Nephron progenitor cell (in vitro differentiated cells): ENCODE measurements around the gene C1QTNF1.

ENCODE experiments used
- DNase-seq: peaks from one replicate; pipeline ENCODE4 v3.0.0; 2021
- H3K27ac Mint-ChIP-seq: 2 replicates; pipeline ENCODE4 v1.8.0; 2021; ENCODE audit warnings: mild to moderate bottlenecking, moderate library complexity, mixed read lengths
- H3K27me3 Mint-ChIP-seq: 2 replicates; pipeline ENCODE4 v1.8.0; 2021; ENCODE audit warnings: mild to moderate bottlenecking, low read depth, mixed read lengths; ENCODE audit not compliant: poor library complexity
- H3K36me3 Mint-ChIP-seq: 2 replicates; pipeline ENCODE4 v1.8.0; 2021; ENCODE audit warnings: low read depth, mixed read lengths
- H3K4me1 Mint-ChIP-seq: 2 replicates; pipeline ENCODE4 v1.8.0; 2021; ENCODE audit warnings: mixed read lengths
- H3K4me3 Mint-ChIP-seq: 2 replicates; pipeline ENCODE4 v1.8.0; 2021; ENCODE audit warnings: mild to moderate bottlenecking, moderate library complexity, mixed read lengths
- H3K9me3 Mint-ChIP-seq: 2 replicates; pipeline ENCODE4 v1.8.0; 2021; ENCODE audit warnings: mild to moderate bottlenecking, moderate library complexity, mixed read lengths
- TF ChIP-seq, protein P1 (sequence below): fragments of 200-600 bp; sonication (generic); IDR thresholded peaks from 2 replicates; pipeline ENCODE4 v1.5.0; 2021; ENCODE audit warnings: antibody characterized with exemption

C1QTNF1 gene

GRCh38 chr17:78996781-78997201 lies 27.2 kb upstream of the C1QTNF1 start:
- Mint-ChIP-seq H3K9me3 (no peaks in the 10 kb centered on the region), H3K27me3 (peaks cover 5% of the 10 kb centered on the region), H3K4me3 (no peak overlapping the region), H3K36me3 (peaks cover 47% of the 10 kb centered on the region), H3K4me1 (peaks cover 26% of the 10 kb centered on the region), H3K27ac (peak overlapping the region; percentile 96)
- DNase-seq: no peak
- TF ChIP-seq, protein P1, sequence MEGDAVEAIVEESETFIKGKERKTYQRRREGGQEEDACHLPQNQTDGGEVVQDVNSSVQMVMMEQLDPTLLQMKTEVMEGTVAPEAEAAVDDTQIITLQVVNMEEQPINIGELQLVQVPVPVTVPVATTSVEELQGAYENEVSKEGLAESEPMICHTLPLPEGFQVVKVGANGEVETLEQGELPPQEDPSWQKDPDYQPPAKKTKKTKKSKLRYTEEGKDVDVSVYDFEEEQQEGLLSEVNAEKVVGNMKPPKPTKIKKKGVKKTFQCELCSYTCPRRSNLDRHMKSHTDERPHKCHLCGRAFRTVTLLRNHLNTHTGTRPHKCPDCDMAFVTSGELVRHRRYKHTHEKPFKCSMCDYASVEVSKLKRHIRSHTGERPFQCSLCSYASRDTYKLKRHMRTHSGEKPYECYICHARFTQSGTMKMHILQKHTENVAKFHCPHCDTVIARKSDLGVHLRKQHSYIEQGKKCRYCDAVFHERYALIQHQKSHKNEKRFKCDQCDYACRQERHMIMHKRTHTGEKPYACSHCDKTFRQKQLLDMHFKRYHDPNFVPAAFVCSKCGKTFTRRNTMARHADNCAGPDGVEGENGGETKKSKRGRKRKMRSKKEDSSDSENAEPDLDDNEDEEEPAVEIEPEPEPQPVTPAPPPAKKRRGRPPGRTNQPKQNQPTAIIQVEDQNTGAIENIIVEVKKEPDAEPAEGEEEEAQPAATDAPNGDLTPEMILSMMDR: no peak

DNA sequence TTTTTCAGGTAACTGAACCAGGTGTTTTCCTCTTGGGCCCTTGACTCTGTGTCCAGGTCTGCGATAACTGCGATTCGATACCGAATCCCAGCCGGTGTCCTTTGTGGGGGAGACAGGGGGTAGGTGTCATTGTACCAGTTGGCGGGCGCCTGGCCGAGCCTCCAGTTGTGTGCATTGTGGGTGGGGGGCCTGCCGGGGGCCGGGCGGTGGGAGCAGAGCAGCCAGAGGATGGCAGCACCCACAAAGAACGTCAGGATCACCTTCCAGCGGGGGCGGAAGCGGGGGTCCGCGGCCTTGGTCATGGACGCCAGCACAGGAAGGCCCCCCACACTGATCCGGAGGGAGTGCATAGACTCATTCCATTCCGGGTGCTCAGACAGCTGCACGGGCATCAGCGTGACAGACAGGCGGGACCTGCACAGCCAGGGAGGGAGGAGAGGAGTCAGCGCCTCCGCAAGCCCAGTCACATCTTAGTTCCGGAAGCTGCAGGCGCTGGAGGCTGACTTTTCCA lies 26.7 kb upstream of the C1QTNF1 start:
- Mint-ChIP-seq H3K4me1 (peaks cover 31% of the 10 kb centered on the region), H3K9me3 (no peaks in the 10 kb centered on the region), H3K27me3 (peaks cover 4% of the 10 kb centered on the region), H3K4me3 (no peak overlapping the region), H3K36me3 (peaks cover 47% of the 10 kb centered on the region), H3K27ac (peak overlapping the region; percentile 96)
- DNase-seq: no peak
- TF ChIP-seq, protein P1: no peak

GRCh38 chr17:78997881-78998280 lies 26.1 kb upstream of the C1QTNF1 start:
- H3K9me3 Mint-ChIP-seq: no peaks in the 10 kb centered on the region
- no peak for DNase-seq
- TF ChIP-seq, protein P1: no peak
- H3K36me3 Mint-ChIP-seq: peaks cover 43% of the 10 kb centered on the region
- peaks cover 2% of the 10 kb centered on the region for H3K27me3 Mint-ChIP-seq
- H3K27ac Mint-ChIP-seq: no peak overlapping the region
- H3K4me3 Mint-ChIP-seq: no peak overlapping the region
- peaks cover 34% of the 10 kb centered on the region for H3K4me1 Mint-ChIP-seq

- H3K4me1 Mint-ChIP-seq: peaks cover 31% of the 10 kb centered on the region
These were observed 25.5 kb upstream of the C1QTNF1 start for GRCh38 chr17:78998311-78999055.

GRCh38 chr17:78999056-78999768 lies 24.8 kb upstream of the C1QTNF1 start:
- no peak overlapping the region for H3K4me3 Mint-ChIP-seq
- H3K9me3 Mint-ChIP-seq: no peaks in the 10 kb centered on the region
- peaks cover 30% of the 10 kb centered on the region for H3K4me1 Mint-ChIP-seq
- H3K27ac Mint-ChIP-seq: peak overlapping the region; percentile 69
- TF ChIP-seq, protein P1: no peak
- no peak for DNase-seq
- H3K27me3 Mint-ChIP-seq: no peaks in the 10 kb centered on the region
- H3K36me3 Mint-ChIP-seq: peaks cover 34% of the 10 kb centered on the region

More at GRCh38 chr17:78998311-78999055, 25.5 kb upstream of the C1QTNF1 start:
- H3K27me3 Mint-ChIP-seq: no peaks in the 10 kb centered on the region
- DNase-seq: no peak
- no peaks in the 10 kb centered on the region for H3K9me3 Mint-ChIP-seq
- H3K27ac Mint-ChIP-seq: peak overlapping the region; percentile 69
- H3K36me3 Mint-ChIP-seq: peaks cover 37% of the 10 kb centered on the region
- no peak overlapping the region for H3K4me3 Mint-ChIP-seq
- TF ChIP-seq, protein P1: no peak
